CD4-positive, alpha-beta T cell (primary cell): ENCODE data around the gene MEIS1. TPM values are rescaled to one million over a fixed set of nuclear protein-coding genes. Genes with fewer than 3 reads are reported as not detected.

Experiments
- ATAC-seq: fragments of 200-7000 bp; cut with Tn5 transposase; one replicate; pipeline ENCODE4 v1.10.0; 2022; ENCODE audit warnings: mild to moderate bottlenecking; ENCODE audit not compliant: poor library complexity
- CTCF ChIA-PET: fragments of 350-600 bp; sonication (Branson Sonifier 250); formaldehyde crosslinking; loops from one replicate; lab custom pipeline; 2021; ENCODE audit warnings: antibody characterized with exemption, inconsistent platforms; lab: Charles Lee
- POLR2A ChIA-PET: fragments of 350-600 bp; sonication (Branson Sonifier 250); formaldehyde crosslinking; loops from one replicate; lab custom pipeline; 2021; ENCODE audit warnings: antibody characterized with exemption, inconsistent platforms; lab: Charles Lee
- DNase-seq, 14 experiments: peaks; one replicate each; pipeline ENCODE4 v3.0.0-alpha.2; 2013 to 2020; ENCODE audit warnings: mixed read lengths in 2 of 14
- H3K27ac ChIP-seq, 2 donors: one replicate each; pipeline versions ENCODE4 v1.5.1 to v1.7.0; 2013; ENCODE audit warnings: low read length in 2 of 2, low read depth in 1 of 2, mild to moderate bottlenecking in 1 of 2
- H3K27me3 ChIP-seq, 2 experiments: 1 replicate in 1 of 2; 2 replicates in 1 of 2; pipeline versions ENCODE4 v1.6.1 to v1.7.0; 2013; ENCODE audit warnings: low read length in 2 of 2, control low read depth in 1 of 2, mild to moderate bottlenecking in 1 of 2, moderate library complexity in 1 of 2; ENCODE audit not compliant: insufficient read depth in 2 of 2, control insufficient read depth in 1 of 2
- H3K36me3 ChIP-seq: one replicate; pipeline ENCODE4 v1.6.1; 2013; ENCODE audit warnings: low read length, control low read depth; ENCODE audit not compliant: insufficient read depth
- H3K4me1 ChIP-seq: one replicate; pipeline ENCODE4 v1.6.1; 2013; ENCODE audit warnings: low read length, control low read depth; ENCODE audit not compliant: insufficient read depth
- H3K4me3 ChIP-seq: one replicate; pipeline ENCODE4 v1.5.1; 2013; ENCODE audit warnings: mild to moderate bottlenecking, low read length, moderate library complexity
- H3K9me3 ChIP-seq, 2 experiments: 1 replicate in 1 of 2; 2 replicates in 1 of 2; pipeline versions ENCODE4 v1.6.1 to v1.7.0; 2013; ENCODE audit warnings: low read length in 2 of 2, mild to moderate bottlenecking in 2 of 2, control low read depth in 1 of 2, moderate library complexity in 1 of 2; ENCODE audit not compliant: control insufficient read depth in 1 of 2, insufficient read depth in 1 of 2
- H3K27ac Mint-ChIP-seq: one replicate; pipeline ENCODE4 v1.8.0; 2020; ENCODE audit warnings: mixed read lengths
- H3K27me3 Mint-ChIP-seq: one replicate; pipeline ENCODE4 v1.8.0; 2021; ENCODE audit warnings: mixed read lengths
- H3K36me3 Mint-ChIP-seq: one replicate; pipeline ENCODE4 v1.8.0; 2021; ENCODE audit warnings: low read depth, mixed read lengths
- H3K4me1 Mint-ChIP-seq: one replicate; pipeline ENCODE4 v1.8.0; 2021; ENCODE audit warnings: low read depth, mixed read lengths
- H3K4me3 Mint-ChIP-seq: one replicate; pipeline ENCODE4 v1.8.0; 2020; ENCODE audit warnings: mild to moderate bottlenecking, mixed read lengths
- H3K9me3 Mint-ChIP-seq: one replicate; pipeline ENCODE4 v1.8.0; 2020; ENCODE audit warnings: mixed read lengths
- CTCF ChIP-seq: fragments of 200-600 bp; IDR thresholded peaks from one replicate; pipeline ENCODE4 v1.8.0; 2022; ENCODE audit warnings: antibody characterized with exemption, mild to moderate bottlenecking
- intact Hi-C, 2 experiments: fragments of 100-400 bp; cut with DNase I in 1 of 2; cut with micrococcal nuclease in 1 of 2; formaldehyde crosslinking; loops; one replicate each; pipeline versions ENCODE4 v1.15.1 to v1.9.0; 2023 to 2025; cut with DNase I, micrococcal nuclease
- total RNA-seq, 174 experiments: library from RNA in 2 of 174; stranded (reverse) in 2 of 174; gene quantifications; one replicate each; pipeline ENCODE4 v1.2.3 and lab custom pipeline; 2021 to 2026

The MEIS1 gene
- total RNA-seq, 2 experiments from 2014 or later: not detected

- H3K4me1 Mint-ChIP-seq: no peaks in the 10 kb centered on the region
- no peak overlapping the region for H3K27ac ChIP-seq
- ChIA-PET POLR2A (no interaction called here), CTCF (interaction anchor here (0.6 kb wide), 1 partner anchor 28 kb away, joined by 3 read pairs; no protein-coding TSS in a partner anchor)
- intact Hi-C loops: no loop called here
- no peaks in the 10 kb centered on the region for H3K36me3 ChIP-seq
- no peaks in the 10 kb centered on the region for H3K27me3 Mint-ChIP-seq
- no peak overlapping the region for H3K27ac Mint-ChIP-seq
- no peaks in the 10 kb centered on the region for H3K27me3 ChIP-seq
- peaks cover 4% of the 10 kb centered on the region for H3K9me3 Mint-ChIP-seq
- no peak for ATAC-seq
- H3K4me3 Mint-ChIP-seq: no peak overlapping the region
- peaks cover 0 to 6% of the 10 kb centered on the region in 2 experiments for H3K9me3 ChIP-seq
- H3K36me3 Mint-ChIP-seq: no peaks in the 10 kb centered on the region
- no peak for TF ChIP-seq CTCF
- no peaks in the 10 kb centered on the region for H3K4me1 ChIP-seq
- H3K4me3 ChIP-seq: no peak overlapping the region
- DNase-seq: no peak
These were observed 160.6 kb downstream of the MEIS1 start for GRCh38 chr2:66595556-66595955.

- Mint-ChIP-seq H3K36me3 (no peaks in the 10 kb centered on the region), H3K27ac (no peak overlapping the region), H3K4me1 (no peaks in the 10 kb centered on the region), H3K27me3 (no peaks in the 10 kb centered on the region), H3K9me3 (peaks cover 4% of the 10 kb centered on the region), H3K4me3 (no peak overlapping the region)
- no peak for DNase-seq
- ChIA-PET POLR2A (no interaction called here), CTCF (interaction anchor here (0.6 kb wide), 1 partner anchor 28 kb away, joined by 3 read pairs; no protein-coding TSS in a partner anchor)
- H3K4me1 ChIP-seq: no peaks in the 10 kb centered on the region
- no peaks in the 10 kb centered on the region for H3K27me3 ChIP-seq
- peaks cover 0 to 6% of the 10 kb centered on the region in 2 experiments for H3K9me3 ChIP-seq
- intact Hi-C loops: no loop called here
- TF ChIP-seq CTCF: no peak
- H3K36me3 ChIP-seq: no peaks in the 10 kb centered on the region
- no peak overlapping the region for H3K27ac ChIP-seq
- ATAC-seq: no peak
- H3K4me3 ChIP-seq: no peak overlapping the region
These were observed 161.3 kb downstream of the MEIS1 start for GRCh38 chr2:66596256-66596655.

DNA sequence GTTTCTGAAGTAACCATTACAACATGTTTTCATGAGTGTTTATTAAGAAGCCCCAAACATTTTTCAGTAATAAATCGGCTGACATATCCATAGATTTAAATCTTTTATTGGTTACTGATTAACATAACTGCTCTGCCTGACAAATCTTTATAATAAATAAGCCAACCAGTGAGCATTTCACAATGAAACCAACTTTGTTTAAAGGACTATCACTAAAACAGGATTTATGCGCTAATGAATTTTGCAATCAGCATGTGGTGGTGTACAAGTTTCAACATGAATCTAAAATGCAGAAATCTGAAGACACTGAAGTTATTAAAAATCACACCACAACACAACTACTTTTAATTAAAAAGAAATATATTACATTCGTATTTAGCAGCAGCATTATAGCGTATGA, 166.7 kb downstream of the MEIS1 start:
- intact Hi-C loops: no loop called here
- no peaks in the 10 kb centered on the region for H3K27me3 ChIP-seq
- no peak overlapping the region for H3K4me3 Mint-ChIP-seq
- ChIA-PET CTCF (no interaction called here), POLR2A (no interaction called here)
- no peaks in the 10 kb centered on the region for H3K27me3 Mint-ChIP-seq
- peaks cover 2% of the 10 kb centered on the region for H3K9me3 Mint-ChIP-seq
- no peak overlapping the region for H3K27ac ChIP-seq
- no peaks in the 10 kb centered on the region for H3K4me1 Mint-ChIP-seq
- no peak overlapping the region for H3K27ac Mint-ChIP-seq
- no peak overlapping the region for H3K4me3 ChIP-seq
- no peaks in the 10 kb centered on the region for H3K36me3 ChIP-seq
- TF ChIP-seq CTCF: no peak
- no peaks in the 10 kb centered on the region for H3K4me1 ChIP-seq
- DNase-seq (no peak), ATAC-seq (no peak)
- peaks cover 0 to 3% of the 10 kb centered on the region in 2 experiments for H3K9me3 ChIP-seq
- no peaks in the 10 kb centered on the region for H3K36me3 Mint-ChIP-seq
